ENCODE results near the gene ZNF652.

Gene ZNF652

DNA sequence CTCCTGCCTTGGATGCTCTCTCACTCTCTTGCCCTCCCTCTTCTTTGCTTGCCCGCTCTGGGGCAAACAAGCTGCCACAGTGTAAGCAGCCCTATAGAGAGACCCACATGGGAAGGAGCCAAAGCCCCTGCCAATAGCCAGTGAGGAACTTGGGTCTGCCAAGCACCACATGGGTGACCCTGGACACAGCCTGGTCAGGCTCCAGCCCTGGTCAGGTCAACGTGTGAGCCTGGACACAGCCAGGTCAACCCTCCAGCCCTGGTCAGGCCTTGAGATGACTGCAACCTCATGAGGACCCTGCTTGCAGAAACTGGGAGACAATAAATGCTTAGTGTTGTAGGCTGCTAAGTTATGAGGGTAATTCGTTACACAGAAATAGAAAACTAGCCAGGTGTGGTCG, 117.2 kb downstream of the ZNF652 start:
- Histone ChIP-seq H3K9me3 (replicated peaks; ENCODE audit: insufficient read depth, low read length) (no peaks in the 10 kb centered on the region), H3K27me3 (replicated peaks; ENCODE audit: insufficient read depth, low read length) (peaks cover 10% of the 10 kb centered on the region; the same call in 1 of the 2 replicates), H3K4me3 (ENCODE audit: low read length) (no peak overlapping the region), H3K4me2 (ENCODE audit: low read depth, low read length) (no peak overlapping the region), H3K9ac (ENCODE audit: low read length) (no peak overlapping the region), H3K9me2 (replicated peaks; ENCODE audit: insufficient read depth, low read length) (no peaks in the 10 kb centered on the region), H2AFZ (ENCODE audit: low read length) (no peak overlapping the region), H3F3A (ENCODE audit: insufficient read depth, low read length) (no peaks in the 10 kb centered on the region), H3K4me1 (ENCODE audit: low read length) (no peaks in the 10 kb centered on the region), H3K79me2 (ENCODE audit: low read length) (no peaks in the 10 kb centered on the region), H3K27ac (ENCODE audit: low read length) (no peak overlapping the region), H4K20me1 (ENCODE audit: insufficient read depth, low read length) (no peaks in the 10 kb centered on the region), H3K36me3 (replicated peaks; ENCODE audit: insufficient read depth, low read length) (no peaks in the 10 kb centered on the region)
- DNase-seq: no peak
- TF ChIP-seq, protein P1, sequence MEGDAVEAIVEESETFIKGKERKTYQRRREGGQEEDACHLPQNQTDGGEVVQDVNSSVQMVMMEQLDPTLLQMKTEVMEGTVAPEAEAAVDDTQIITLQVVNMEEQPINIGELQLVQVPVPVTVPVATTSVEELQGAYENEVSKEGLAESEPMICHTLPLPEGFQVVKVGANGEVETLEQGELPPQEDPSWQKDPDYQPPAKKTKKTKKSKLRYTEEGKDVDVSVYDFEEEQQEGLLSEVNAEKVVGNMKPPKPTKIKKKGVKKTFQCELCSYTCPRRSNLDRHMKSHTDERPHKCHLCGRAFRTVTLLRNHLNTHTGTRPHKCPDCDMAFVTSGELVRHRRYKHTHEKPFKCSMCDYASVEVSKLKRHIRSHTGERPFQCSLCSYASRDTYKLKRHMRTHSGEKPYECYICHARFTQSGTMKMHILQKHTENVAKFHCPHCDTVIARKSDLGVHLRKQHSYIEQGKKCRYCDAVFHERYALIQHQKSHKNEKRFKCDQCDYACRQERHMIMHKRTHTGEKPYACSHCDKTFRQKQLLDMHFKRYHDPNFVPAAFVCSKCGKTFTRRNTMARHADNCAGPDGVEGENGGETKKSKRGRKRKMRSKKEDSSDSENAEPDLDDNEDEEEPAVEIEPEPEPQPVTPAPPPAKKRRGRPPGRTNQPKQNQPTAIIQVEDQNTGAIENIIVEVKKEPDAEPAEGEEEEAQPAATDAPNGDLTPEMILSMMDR (IDR thresholded peaks at IDR 0.05; ENCODE audit: low read length): no peak
- TF ChIP-seq EZH2phosphoT487 (IDR thresholded peaks at IDR 0.05; ENCODE audit: low read length): no peak
- no peak for TF ChIP-seq EZH2 (optimal IDR thresholded peaks at IDR 0.05; ENCODE audit: low read depth, low read length)
